Prostate gland (tissue), 2 donors: ENCODE data around the gene CIC. TPM values are rescaled to one million over a fixed set of nuclear protein-coding genes. Genes with fewer than 3 reads are reported as not detected.
"Not testable (repeated sequence)": the region's sequence is repeated elsewhere in the genome, so short reads cannot be mapped to it uniquely, and the experiment has no call there.

Source experiments
- DNase-seq: peaks from one replicate; pipeline ENCODE4 v3.0.0-alpha.2; 2019; ENCODE audit warnings: low spot score
- H3K27ac ChIP-seq, 2 donors: fragments of 200-600 bp; sonication (generic); 2 replicates each; pipeline ENCODE4 v1.5.1; 2017 to 2019
- H3K27me3 ChIP-seq: fragments of 200-600 bp; sonication (generic); replicated peaks from 2 replicates; pipeline ENCODE4 v1.5.1; 2019; ENCODE audit not compliant: insufficient read depth
- H3K36me3 ChIP-seq, 2 donors: fragments of 200-600 bp; sonication (generic); 1 replicate in 1 of 2; 2 replicates in 1 of 2; pipeline versions ENCODE4 v1.5.1 to v1.8.1; 2017 to 2019
- H3K4me1 ChIP-seq: fragments of 200-600 bp; sonication (generic); replicated peaks from 2 replicates; pipeline ENCODE4 v1.5.1; 2019
- H3K4me3 ChIP-seq, 2 donors: fragments of 200-600 bp; sonication (generic); 2 replicates each; pipeline ENCODE4 v1.5.1; 2017 to 2019
- H3K9me3 ChIP-seq: fragments of 200-600 bp; sonication (generic); 2 replicates; pipeline ENCODE4 v1.5.1; 2017
- POLR2A ChIP-seq: fragments of 450-650 bp; IDR thresholded peaks from one replicate; pipeline ENCODE4 v1.6.1; 2016; ENCODE audit warnings: antibody characterized with exemption, mild to moderate bottlenecking
- POLR2AphosphoS5 ChIP-seq: sonication (generic); formaldehyde crosslinking; IDR thresholded peaks from one replicate; pipeline ENCODE4 v1.6.1; 2017; ENCODE audit warnings: antibody characterized with exemption
- WGBS: methylation state at CpG from one replicate; pipeline ENCODE4 v1.1.5; 2018; 5-methylcytosine and 5-hydroxymethylcytosine counted together
- intact Hi-C: fragments of 100-400 bp; cut with DNase I; formaldehyde crosslinking; loops from one replicate; pipeline ENCODE4 v1.14.2; 2022
- total RNA-seq, 2 donors: library from RNA; depleted of rRNA; stranded (reverse); fragments of >200 nt; gene quantifications; one replicate each; pipeline ENCODE4 v1.1.0, GENCODE V29; 2016
- TF ChIP-seq, protein P1 (sequence below), 4 experiments: fragments of 200-600 bp in 2 of 4; fragments of 450-650 bp in 2 of 4; sonication (generic) in 2 of 4; IDR thresholded peaks; 1 replicate in 3 of 4; 2 replicates in 1 of 4; pipeline ENCODE4 v1.5.1; 2016 to 2019; ENCODE audit warnings: antibody characterized with exemption in 4 of 4, mild to moderate bottlenecking in 2 of 4, moderate library complexity in 2 of 4

CIC gene
- total RNA-seq, 2 donors from 2014 or later: 64.6 to 145 TPM

- Histone ChIP-seq H3K27ac (peak overlapping the region; percentile 98), H3K9me3 (no peaks in the 10 kb centered on the region), H3K27me3 (no peaks in the 10 kb centered on the region), H3K4me1 (peaks cover 9% of the 10 kb centered on the region), H3K4me3 (peak overlapping the region; percentile 98), H3K36me3 (no peaks in the 10 kb centered on the region)
- intact Hi-C loops: loop anchor here (1.0 kb wide), 1 partner anchor 12 kb away; no protein-coding TSS in a partner anchor
- TF ChIP-seq POLR2A (no peak), POLR2AphosphoS5 (peak; percentile 28)
- 4% methylated on average over 38 of the region's 38 CpGs for WGBS
- no peak for DNase-seq
These were observed 13.0 kb upstream of the CIC start for GRCh38 chr19:42255766-42256745.

DNA sequence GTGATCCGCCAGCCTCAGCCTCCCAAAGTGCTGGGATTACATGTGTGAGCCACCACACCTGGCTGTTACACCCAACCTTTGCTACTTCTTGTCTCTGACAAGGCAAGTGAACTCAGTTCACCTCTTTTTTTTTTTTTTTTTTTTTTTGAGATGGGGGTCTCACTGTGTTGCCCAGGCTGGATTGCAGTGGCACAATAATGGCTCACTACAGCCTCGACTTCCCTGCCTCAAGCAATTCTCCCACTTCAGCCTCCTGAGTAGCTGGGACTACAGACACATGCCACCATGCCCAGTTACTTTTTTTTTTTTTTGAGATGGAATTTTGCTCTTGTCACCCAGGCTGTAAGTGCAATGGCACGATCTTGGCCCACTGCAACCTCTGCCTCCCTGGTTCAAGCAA lies 11.2 kb upstream of the CIC start:
- DNase-seq, H3K27me3 ChIP-seq, H3K4me3 ChIP-seq, H3K4me1 ChIP-seq, H3K27ac ChIP-seq, H3K9me3 ChIP-seq, intact Hi-C loops, H3K36me3 ChIP-seq: not testable (repeated sequence)
- 86% methylated on average over 3 of the region's 3 CpGs for whole genome bisulfite sequencing

DNA sequence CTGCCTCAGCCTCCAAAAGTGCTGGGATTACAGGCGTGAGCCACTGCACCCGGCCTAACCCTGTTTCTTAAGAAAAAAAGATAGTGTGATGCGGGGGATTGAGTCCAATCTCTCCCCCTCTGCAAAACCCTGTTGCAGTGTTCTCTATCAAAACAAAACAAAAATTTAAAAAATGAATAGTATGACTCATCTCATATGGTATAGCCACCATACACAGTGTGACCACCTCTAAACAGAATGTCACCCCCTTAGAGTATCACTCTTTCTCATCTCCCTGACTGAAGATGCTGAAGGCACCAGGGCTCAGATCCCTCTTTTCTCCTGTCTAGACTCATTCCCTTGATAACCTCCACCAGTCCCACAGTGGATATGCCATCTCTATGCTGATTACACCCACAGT lies 7.3 kb upstream of the CIC start:
- Histone ChIP-seq H3K4me1 (no peaks in the 10 kb centered on the region), H3K27me3 (no peaks in the 10 kb centered on the region)
- WGBS: 93% methylated on average over 3 of the region's 3 CpGs

DNA sequence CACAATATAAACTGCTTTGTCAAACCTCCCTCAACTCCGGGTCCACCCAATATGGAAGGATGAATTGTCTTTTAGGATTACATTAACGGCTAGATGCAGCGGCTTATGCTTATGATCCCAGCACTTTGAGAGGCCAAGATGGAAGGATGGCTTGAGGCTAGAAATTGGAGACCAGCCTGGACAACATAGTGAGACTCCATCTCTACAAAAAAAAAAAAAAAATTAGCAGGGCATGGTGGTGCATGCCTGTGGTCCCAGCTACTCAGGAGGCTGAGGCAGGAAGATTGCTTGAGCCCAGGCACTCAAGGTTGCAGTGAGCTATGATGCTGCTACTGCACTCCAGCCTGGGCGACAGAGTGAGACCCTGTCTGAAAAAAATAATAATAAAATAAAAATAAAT lies 2.9 kb upstream of the CIC start:
- intact Hi-C loops, H3K4me3 ChIP-seq: not testable (repeated sequence)
- 90% methylated on average over 4 of the region's 4 CpGs for WGBS

More for the DNA sequence above, 7.3 kb upstream of the CIC start:
- intact Hi-C loops: no loop called here
- Histone ChIP-seq H3K36me3 (no peaks in the 10 kb centered on the region), H3K4me3 (no peak overlapping the region), H3K27ac (no peak overlapping the region), H3K9me3 (no peaks in the 10 kb centered on the region)
- TF ChIP-seq POLR2A: no peak
- TF ChIP-seq POLR2AphosphoS5: no peak
- TF ChIP-seq, protein P1, sequence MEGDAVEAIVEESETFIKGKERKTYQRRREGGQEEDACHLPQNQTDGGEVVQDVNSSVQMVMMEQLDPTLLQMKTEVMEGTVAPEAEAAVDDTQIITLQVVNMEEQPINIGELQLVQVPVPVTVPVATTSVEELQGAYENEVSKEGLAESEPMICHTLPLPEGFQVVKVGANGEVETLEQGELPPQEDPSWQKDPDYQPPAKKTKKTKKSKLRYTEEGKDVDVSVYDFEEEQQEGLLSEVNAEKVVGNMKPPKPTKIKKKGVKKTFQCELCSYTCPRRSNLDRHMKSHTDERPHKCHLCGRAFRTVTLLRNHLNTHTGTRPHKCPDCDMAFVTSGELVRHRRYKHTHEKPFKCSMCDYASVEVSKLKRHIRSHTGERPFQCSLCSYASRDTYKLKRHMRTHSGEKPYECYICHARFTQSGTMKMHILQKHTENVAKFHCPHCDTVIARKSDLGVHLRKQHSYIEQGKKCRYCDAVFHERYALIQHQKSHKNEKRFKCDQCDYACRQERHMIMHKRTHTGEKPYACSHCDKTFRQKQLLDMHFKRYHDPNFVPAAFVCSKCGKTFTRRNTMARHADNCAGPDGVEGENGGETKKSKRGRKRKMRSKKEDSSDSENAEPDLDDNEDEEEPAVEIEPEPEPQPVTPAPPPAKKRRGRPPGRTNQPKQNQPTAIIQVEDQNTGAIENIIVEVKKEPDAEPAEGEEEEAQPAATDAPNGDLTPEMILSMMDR (IDR thresholded peaks at IDR 0.05): no peak
- no peak for DNase-seq

DNA sequence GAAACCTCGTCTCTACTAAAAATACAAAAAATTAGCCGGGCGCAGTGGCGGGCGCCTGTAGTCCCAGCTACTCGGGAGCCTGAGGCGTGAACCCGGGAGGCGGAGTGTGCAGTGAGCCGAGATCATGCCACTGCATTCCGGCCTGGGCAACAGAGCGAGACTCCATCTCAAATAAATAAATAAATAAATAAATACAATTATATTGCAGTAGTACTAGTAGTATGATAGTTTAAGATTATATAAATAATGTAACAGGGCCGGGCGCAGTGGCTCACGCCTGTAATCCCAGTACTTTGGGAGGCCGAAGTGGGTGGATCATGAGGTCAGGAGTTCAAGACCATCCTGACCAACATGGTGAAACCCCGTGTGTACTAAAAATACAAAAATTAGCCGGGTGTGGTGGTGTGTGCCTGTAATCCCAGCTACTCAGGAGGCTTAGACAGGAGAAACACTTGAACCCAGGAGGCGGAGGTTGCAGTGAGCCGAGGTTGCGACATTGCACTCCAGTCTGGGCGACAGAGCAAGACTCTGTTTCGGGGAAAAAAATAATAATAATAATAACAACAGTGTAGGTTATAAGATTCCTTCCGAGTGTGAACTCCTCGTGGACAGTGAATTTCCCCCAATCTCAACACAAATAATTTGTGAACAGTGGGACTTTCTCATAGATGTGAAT lies 2.0 kb upstream of the CIC start:
- 96% methylated on average over 25 of the region's 25 CpGs for WGBS
- H3K36me3 ChIP-seq, H3K4me1 ChIP-seq, H3K27me3 ChIP-seq, intact Hi-C loops, DNase-seq, H3K9me3 ChIP-seq, H3K4me3 ChIP-seq: not testable (repeated sequence)
- H3K27ac ChIP-seq: peak overlapping the region in 1 of 2 donors; percentile 99

More for the DNA sequence above, 2.9 kb upstream of the CIC start:
- not testable (repeated sequence) for H3K9me3 ChIP-seq, H3K36me3 ChIP-seq, H3K4me1 ChIP-seq, DNase-seq, H3K27me3 ChIP-seq, H3K27ac ChIP-seq

DNA sequence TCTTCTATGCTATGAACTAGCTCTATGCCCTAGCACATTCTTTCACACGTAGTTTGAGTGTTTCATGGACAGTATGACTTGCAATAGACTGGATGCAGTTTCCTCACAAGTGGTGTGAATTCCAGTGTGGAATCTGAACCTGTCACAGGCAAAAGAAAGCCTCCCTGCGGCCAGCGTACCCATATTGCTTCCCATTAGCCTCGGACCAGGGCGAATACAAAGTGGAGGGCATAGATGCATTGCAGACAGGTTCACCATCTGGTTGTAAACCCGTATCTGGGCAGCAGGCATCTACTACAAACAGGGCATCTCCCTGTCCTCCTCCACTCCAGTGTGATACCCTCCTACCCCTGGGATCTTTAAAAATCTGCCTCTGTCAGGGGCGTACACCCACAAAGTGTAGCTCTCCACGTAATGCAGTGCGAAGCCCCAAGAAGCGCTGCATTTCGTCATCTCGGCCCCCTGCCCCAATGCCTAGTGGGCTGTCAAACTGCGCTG lies 1.4 kb upstream of the CIC start:
- H3K4me3 ChIP-seq: peak overlapping the region; percentile 61 to 80
- no peak for DNase-seq
- peak overlapping the region; percentile 97 to 99 for H3K27ac ChIP-seq
- H3K36me3 ChIP-seq: peaks cover 3 to 4% of the 10 kb centered on the region in 2 donors
- no peaks in the 10 kb centered on the region for H3K9me3 ChIP-seq
- TF ChIP-seq POLR2A: no peak
- TF ChIP-seq, protein P1 (IDR thresholded peaks at IDR 0.05): no peak
- TF ChIP-seq POLR2AphosphoS5: no peak
- no peaks in the 10 kb centered on the region for H3K27me3 ChIP-seq
- intact Hi-C loops: loop anchor here (1.0 to 2.0 kb wide), 2 partner anchors 12 to 15 kb away; partner anchors contain the start of gene ERF
- 8% methylated on average over 13 of the region's 13 CpGs for WGBS
- H3K4me1 ChIP-seq: peaks cover 5% of the 10 kb centered on the region
